Activated CD4-positive, alpha-beta T cell treated with anti-CD3 and anti-CD28 coated beads for 1 hour (primary cell): ENCODE data around the gene LAT.
A peak's percentile ranks its signal among the peaks of the same experiment; 100 is the strongest.
"Not testable (repeated sequence)": the region's sequence is repeated elsewhere in the genome, so short reads cannot be mapped to it uniquely, and the experiment has no call there.

Experiments
- DNase-seq: peaks from one replicate; pipeline ENCODE4 v3.0.0-alpha.2; 2020

LAT gene, protein sequence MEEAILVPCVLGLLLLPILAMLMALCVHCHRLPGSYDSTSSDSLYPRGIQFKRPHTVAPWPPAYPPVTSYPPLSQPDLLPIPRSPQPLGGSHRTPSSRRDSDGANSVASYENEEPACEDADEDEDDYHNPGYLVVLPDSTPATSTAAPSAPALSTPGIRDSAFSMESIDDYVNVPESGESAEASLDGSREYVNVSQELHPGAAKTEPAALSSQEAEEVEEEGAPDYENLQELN

GRCh38 chr16:28984619-28985135, at the start of gene LAT:
TSS of gene LAT (plus strand) at chr16:28985052. CDS start at chr16:28985418, 366 bp downstream.
- peak; percentile 70 for DNase-seq

- no peak for DNase-seq
These were observed 49.5 kb upstream of the LAT start for GRCh38 chr16:28935346-28935745.

DNA sequence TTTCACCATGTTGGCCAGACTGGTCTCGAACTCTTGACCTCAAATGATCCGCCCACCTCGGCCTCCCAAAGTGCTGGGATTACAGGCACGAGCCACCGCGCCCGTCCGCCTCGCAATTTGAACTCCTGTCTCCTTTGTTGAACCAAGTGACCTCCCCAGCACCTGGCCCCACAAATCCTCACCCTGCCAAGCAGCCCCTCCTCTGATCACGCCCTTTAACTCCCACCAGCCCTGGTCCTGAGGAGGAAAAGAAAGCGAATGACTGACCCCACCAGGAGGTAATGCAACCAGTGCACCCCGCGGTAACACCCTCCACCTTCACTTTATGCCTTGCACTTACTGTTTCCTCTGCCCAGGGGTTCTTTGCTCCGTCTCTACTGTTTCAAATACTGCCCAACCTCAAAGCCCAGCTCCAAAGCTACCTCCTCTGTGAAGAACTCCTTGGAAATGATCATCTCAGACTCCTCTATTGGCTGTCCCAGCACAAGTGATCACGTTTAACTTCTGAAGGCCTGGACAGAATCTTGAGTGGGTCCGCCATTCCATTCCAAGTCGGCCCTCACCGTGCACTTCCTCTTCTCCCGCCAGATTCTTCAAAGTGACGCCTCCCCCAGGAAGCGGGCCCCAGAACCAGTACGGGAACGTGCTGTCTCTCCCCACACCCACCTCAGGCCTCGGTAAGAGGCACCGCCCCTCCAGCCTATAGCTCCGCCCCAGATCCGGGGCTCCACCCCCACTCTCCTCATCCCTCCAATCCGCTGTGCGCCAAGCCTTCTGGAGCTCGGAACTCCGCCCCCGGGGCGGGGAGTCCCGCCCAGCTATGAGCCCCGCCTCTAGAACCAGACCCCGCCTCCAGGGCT, 48.7 kb upstream of the LAT start:
- peak; percentile 77 for DNase-seq

GRCh38 chr16:28936784-28937155, 48.1 kb upstream of the LAT start:
- no peak for DNase-seq

- DNase-seq: no peak
These were observed 47.5 kb upstream of the LAT start for GRCh38 chr16:28937222-28937876.

DNA sequence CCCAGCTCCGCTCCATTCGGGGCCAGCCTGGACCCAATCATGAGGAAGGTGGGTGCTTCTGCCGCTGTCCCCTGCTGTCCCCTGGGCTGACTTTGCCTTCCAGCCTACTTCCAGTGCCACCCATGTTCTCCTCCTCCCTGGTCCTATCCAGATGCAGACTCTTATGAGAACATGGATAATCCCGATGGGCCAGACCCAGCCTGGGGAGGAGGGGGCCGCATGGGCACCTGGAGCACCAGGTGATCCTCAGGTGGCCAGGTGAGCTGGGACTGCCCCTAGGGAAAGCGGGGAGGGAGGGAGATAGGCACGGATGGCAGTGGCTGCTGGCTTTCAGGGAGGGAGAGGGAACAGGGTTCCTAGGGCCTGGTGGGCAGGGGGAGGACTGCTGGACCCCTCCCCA, 46.1 kb upstream of the LAT start:
- no peak for DNase-seq

GRCh38 chr16:28939825-28940224, 45.0 kb upstream of the LAT start:
- not testable (repeated sequence) for DNase-seq

DNA sequence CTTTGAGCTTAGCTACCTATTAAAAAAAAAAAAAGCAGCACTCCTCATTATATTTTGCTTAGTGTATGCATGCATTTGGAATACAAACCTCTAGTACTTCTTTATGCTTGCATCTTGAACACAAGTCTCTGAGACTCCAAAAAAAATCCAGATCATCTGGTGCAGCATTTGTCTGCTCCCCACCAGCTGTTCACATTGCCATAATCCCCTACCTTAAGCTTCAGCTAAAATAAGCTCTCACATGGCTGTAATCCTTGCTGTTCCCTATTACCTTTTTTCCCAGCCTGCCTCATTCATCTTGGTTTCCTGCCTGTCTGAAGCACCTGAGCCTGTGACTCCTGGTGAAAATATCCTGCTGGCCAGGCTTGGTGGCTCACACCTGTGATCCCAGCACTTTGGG, 41.6 kb upstream of the LAT start:
- no peak for DNase-seq

DNA sequence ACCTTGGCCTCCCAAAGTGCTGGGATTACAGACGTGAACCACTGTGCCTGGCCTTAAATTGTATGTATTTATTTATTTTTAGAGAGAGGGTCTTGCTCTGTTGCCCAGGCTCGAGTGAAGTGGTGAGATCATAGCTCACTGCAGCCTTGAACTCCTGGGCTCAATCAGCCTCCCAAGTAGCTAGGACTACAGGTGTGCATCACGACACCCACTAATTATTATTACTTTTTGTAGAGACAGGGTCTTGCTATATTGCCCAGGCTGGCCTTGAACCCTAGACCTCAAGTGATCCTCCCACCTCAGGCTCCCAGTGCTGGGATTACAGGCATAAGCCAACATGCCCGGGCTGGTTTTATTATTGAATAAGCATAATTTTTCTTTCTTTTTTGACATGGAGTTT, 38.2 kb upstream of the LAT start:
- DNase-seq: no peak

- peak; percentile 99 for DNase-seq
These were observed 34.0 kb upstream of the LAT start, which contains the start of gene NFATC2IP for GRCh38 chr16:28950648-28951409. TSS of gene NFATC2IP (plus strand) at chr16:28950937. CDS start at chr16:28951012, 75 bp downstream.

DNA sequence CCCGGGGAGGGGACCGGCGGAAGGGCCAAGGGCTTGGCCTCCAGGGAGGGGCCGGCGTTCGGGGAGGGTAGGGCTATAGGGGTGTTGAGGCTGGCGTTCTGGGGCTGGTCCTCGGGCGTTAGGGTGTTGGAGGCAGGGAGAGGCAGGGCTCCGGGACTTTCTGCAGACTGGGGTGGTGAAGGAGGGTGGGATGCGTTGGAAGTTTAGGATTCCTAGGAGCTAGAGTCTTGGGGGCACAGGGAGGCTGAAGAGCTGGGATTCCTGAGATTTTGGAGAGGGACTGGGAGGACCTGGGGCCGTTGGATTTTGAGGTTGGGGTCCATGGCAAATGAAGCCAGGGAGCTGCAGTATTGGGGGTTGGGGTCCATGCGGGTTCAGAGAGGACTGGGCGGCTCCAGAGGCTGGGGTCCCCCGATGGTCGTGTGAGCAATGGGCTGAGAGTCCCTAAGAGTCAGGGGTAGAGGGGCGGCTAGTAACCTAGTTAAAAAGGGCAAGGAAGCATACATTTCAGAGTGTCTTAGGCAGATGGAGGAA, 33.4 kb upstream of the LAT start:
- DNase-seq: no peak

DNA sequence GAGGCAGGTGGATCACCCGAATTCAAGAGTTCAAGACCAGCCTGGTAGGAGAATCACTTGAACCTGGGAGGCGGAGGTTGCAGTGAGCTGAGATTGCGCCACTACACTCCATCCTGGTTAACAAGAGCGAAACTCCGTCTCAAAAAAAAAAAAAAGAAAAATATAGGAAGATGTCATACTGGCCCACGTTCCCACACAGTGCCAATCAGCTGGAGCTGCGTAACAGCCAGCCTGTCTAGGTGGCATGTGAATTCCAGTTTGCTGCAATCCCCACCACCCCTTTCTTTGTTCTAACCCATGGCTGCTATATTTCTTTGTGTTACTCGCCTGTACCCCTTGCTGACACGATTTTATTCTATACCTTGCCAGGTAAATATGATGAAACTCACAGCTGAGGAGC, 26.6 kb upstream of the LAT start:
- no peak for DNase-seq

- DNase-seq: no peak
These were observed 26.0 kb upstream of the LAT start for GRCh38 chr16:28958836-28959235.

- no peak for DNase-seq
These were observed 20.8 kb upstream of the LAT start for GRCh38 chr16:28964072-28964471.

DNA sequence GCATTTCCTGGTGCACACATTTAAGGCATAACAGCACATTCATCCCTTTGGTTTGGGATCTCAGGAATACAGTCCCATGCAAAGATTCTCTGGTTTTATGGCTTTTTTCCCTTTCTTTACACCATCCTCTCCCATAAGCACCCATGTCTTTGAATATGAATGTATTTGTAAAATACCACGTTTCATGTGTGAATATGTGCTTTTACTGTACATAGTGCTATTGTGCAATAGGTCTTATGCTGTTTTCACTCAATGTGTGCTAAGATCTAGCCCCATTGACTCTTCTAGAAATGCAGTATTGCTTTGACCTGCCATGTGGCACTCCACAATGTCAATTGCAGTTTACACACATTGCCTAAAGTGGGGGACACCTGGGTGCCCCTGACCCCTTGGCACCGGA, 20.4 kb upstream of the LAT start:
- DNase-seq: no peak

DNA sequence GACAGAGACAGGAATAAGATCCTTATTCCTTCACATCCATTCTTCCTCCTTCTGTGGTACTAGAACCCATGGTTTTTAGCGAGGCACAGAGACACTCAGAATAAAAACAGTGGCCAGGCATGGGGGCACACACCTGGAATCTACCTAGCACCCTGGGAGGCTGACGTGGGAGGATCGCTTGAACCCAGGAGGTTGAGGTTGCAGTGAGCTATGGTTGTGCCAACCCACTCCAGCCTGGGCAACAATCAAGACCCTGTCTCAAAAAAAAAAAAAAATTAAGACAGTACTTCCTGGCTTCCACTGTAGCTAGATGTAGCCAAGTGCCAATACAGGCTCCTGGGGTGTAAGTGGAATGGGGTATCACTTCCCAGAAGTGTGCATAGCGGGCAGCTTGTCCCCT, 17.7 kb upstream of the LAT start:
- DNase-seq: no peak

GRCh38 chr16:28969696-28970095, 15.2 kb upstream of the LAT start:
- not testable (repeated sequence) for DNase-seq

DNA sequence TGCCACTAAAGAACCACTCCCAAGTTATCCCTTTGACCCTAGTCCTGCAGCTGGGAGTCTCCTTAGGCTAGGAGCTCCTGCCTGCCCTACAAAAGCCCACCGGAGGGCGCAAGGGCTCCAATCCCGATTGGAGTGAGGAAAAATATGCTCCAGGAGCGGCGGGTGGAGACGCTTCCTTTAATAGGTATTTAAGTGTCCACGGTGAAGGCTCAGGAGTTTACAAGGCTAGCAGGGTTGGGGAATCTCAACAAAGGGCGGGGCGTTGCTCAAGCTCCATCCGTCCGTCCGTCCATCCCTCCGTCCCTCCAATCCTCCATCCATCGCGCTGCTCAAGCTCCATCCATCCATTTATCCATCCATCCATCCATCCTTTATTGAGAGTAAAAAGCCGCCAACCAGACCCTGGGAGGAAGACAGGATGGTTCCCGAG, 10.8 kb upstream of the LAT start:
- DNase-seq: no peak

DNA sequence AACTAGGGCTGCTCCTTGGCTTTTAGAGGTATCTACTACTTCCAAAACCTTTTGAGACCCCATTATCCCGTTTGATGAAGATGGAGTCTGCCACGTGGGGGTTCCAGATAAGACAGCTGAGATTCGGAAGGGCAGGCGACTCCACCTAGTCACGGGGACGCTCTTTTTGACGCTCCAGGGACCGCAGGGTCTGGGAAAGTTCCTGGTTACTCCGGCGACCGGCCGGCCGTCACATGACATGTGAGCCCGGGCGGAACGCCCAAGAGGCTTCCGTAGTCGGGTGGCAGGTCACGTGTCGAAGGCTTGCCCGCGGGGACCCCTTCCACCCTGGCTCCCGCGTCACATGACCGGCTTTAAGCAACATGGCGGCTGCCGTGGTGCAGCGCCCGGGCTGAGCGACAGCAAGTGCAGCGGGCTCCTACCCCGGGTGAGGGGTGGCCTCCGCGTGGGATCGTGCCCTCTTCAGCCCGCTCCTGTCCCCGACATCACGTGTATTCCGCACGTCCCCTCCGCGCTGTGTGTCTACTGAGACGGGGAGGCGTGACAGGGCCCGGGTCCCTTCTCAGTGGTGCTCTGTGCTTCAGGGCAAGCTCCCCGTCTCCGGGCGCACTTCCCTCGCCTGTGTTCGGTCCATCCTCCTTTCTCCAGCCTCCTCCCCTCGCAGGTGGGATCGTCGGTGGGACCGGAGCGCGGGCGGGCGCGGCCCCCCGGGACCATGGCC, 10.3 kb upstream of the LAT start, which contains the start of gene SPNS1:
Gene SPNS1 (plus strand): TSS at position 342 of the 721 bp plus-strand sequence. CDS start 374 bp downstream, at position 716.
- DNase-seq: peak; percentile 84

GRCh38 chr16:28975158-28975599, 9.7 kb upstream of the LAT start:
- no peak for DNase-seq
